K562 (cell line): ENCODE data around the gene SIRPD. TPM values are rescaled to one million over a fixed set of nuclear protein-coding genes. Genes with fewer than 3 reads are reported as not detected.

Experiments used
- CBX2 ChIP-seq: fragments of 200-600 bp; sonication (generic); IDR thresholded peaks from one replicate; pipeline ENCODE4 v1.6.1; 2012; ENCODE audit warnings: mild to moderate bottlenecking, low read length, inconsistent platforms; ENCODE audit not compliant: insufficient read depth, poor library complexity, severe bottlenecking
- GATAD2B ChIP-seq: fragments of 450-650 bp; IDR thresholded peaks from 2 replicates; pipeline ENCODE4 v1.6.1; 2017; ENCODE audit warnings: mild to moderate bottlenecking, borderline replicate concordance
- HDAC1 ChIP-seq, 2 experiments: fragments of 450-650 bp; IDR thresholded peaks; 2 replicates each; pipeline ENCODE4 v1.6.1; 2016 to 2017; ENCODE audit warnings: inconsistent platforms in 1 of 2, mild to moderate bottlenecking in 1 of 2, moderate library complexity in 1 of 2
- HDAC3 ChIP-seq: fragments of 450-650 bp; IDR thresholded peaks from 2 replicates; pipeline ENCODE4 v1.6.1; 2018; ENCODE audit warnings: borderline replicate concordance, mild to moderate bottlenecking, moderate library complexity; ENCODE audit not compliant: partially characterized antibody
- IRF2 ChIP-seq: sonication (generic); formaldehyde crosslinking; IDR thresholded peaks from 2 replicates; pipeline ENCODE4 v1.8.1; 2022; ENCODE audit warnings: mild to moderate bottlenecking, missing genetic modification reagents
- PHF20 ChIP-seq: fragments of 450-650 bp; IDR thresholded peaks from 2 replicates; pipeline ENCODE4 v1.6.1; 2018; ENCODE audit not compliant: partially characterized antibody
- RAD21 ChIP-seq, 2 experiments: fragments of 250-450 bp in 1 of 2; fragments of 450-650 bp in 1 of 2; sonication (Bioruptor Pico) in 1 of 2; formaldehyde crosslinking in 1 of 2; IDR thresholded peaks in 1 of 2; conservative IDR thresholded peaks in 1 of 2; 2 replicates each; pipeline versions ENCODE4 v1.4.0 to v1.8.0; 2020 to 2022; ENCODE audit warnings: mild to moderate bottlenecking in 2 of 2, moderate library complexity in 1 of 2
- ZC3H8 ChIP-seq: fragments of 450-650 bp; IDR thresholded peaks from 2 replicates; pipeline ENCODE4 v1.6.1; 2017
- ZNF778 ChIP-seq: fragments of 450-650 bp; formaldehyde crosslinking; IDR thresholded peaks from 2 replicates; pipeline ENCODE4 v1.4.0; 2020; ENCODE audit warnings: mild to moderate bottlenecking, moderate library complexity
- polyA plus RNA-seq, 8 experiments: library from polyadenylated mRNA; depleted of rRNA in 4 of 8; stranded (reverse) in 5 of 8; unstranded in 3 of 8; fragments of >200 nt; fragmentation: Nextera tagmentation in 2 of 8; fragmentation: Illumina TruSeq in 1 of 8; extraction: Ambion mirVana in 2 of 8; extraction: Trizol in 1 of 8; gene quantifications; 2 replicates each; pipeline versions ENCODE4 v1.2.1 to v1.2.3, GENCODE V29; 2011 to 2014; ENCODE audit warnings: inconsistent platforms in 1 of 8, missing spikeins in 1 of 8
- total RNA-seq, 7 experiments: library from RNA; depleted of rRNA in 6 of 7; stranded (reverse); fragments of >200 nt in 6 of 7; fragmentation: Illumina TruSeq in 2 of 7; extraction: Trizol in 2 of 7; gene quantifications; 2 replicates each; pipeline versions ENCODE4 v1.2.1 to v1.2.3, GENCODE V29; 2011 to 2021; ENCODE audit warnings: low replicate concordance in 1 of 7
- TF ChIP-seq, protein P1 (sequence below): fragments of 250-450 bp; sonication (Bioruptor Pico); IDR thresholded peaks from 2 replicates; pipeline ENCODE4 v1.4.0; 2020; ENCODE audit warnings: borderline replicate concordance
- TF ChIP-seq, protein P2 (sequence below): IDR thresholded peaks from 2 replicates; pipeline ENCODE4 v1.6.1; 2014; ENCODE audit warnings: antibody characterized with exemption
- TF ChIP-seq, protein P3 (sequence below), 3 experiments: IDR thresholded peaks in 2 of 3; conservative IDR thresholded peaks in 1 of 3; 2 replicates each; pipeline ENCODE4 v1.5.1; 2011 to 2012; ENCODE audit warnings: low read length in 3 of 3, mild to moderate bottlenecking in 3 of 3, control low read depth in 2 of 3, improper control_type of control experiment in 1 of 3, inconsistent platforms in 1 of 3, low read depth in 1 of 3, mixed read lengths in 1 of 3, moderate library complexity in 1 of 3; ENCODE audit not compliant: insufficient read depth in 2 of 3
- TF ChIP-seq, protein P4 (sequence below): fragments of 450-650 bp; formaldehyde crosslinking; IDR thresholded peaks from 2 replicates; pipeline ENCODE4 v1.4.0; 2020; ENCODE audit warnings: mild to moderate bottlenecking, moderate library complexity

The SIRPD gene
- total and polyA plus RNA-seq, 9 of the 15 experiments (the other 6 are each of a cell fraction or from before 2014, with no cell fraction given), result not detected

DNA sequence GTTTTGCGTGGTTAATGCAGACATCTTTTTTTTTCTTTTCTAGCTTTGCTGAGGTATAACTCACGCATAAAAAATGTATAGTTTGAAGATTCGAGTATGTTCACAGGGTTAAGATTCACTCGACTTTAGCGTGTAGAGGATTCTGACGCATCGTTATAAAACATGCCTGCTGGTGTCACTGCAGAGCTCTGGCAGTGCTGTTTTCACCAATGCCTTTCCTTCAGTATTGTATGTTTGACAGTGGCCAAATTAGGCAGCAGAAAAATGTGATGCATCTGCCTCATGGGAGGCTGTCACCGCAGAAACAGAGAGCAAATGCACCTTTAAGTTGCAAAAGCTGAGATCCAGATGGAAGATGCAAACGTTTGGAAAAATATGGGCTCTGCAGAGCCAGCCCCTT lies 48.3 kb downstream of the SIRPD start (continued):
- TF ChIP-seq GATAD2B, result no peak
- TF ChIP-seq, protein P1, sequence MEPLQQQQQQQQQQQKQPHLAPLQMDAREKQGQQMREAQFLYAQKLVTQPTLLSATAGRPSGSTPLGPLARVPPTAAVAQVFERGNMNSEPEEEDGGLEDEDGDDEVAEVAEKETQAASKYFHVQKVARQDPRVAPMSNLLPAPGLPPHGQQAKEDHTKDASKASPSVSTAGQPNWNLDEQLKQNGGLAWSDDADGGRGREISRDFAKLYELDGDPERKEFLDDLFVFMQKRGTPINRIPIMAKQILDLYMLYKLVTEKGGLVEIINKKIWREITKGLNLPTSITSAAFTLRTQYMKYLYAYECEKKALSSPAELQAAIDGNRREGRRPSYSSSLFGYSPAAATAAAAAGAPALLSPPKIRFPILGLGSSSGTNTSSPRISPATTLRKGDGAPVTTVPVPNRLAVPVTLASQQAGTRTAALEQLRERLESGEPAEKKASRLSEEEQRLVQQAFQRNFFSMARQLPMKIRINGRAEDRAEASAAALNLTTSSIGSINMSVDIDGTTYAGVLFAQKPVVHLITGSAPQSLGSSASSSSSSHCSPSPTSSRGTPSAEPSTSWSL (CRISPR knock-in tag), result no peak
- TF ChIP-seq RAD21 (CRISPR knock-in tag; conservative IDR thresholded peaks at IDR 0.05 in 1 of 2, IDR thresholded peaks at IDR 0.05 in 1 of 2), result peak; percentile 37 to 51; a peak in 3 of 4 replicates
- TF ChIP-seq PHF20, result no peak
- no peak for TF ChIP-seq IRF2 (CRISPR knock-in tag)
- no peak for TF ChIP-seq HDAC1 (IDR thresholded peaks at IDR 0.05)
- TF ChIP-seq HDAC3, result no peak
- no peak for TF ChIP-seq ZNF778 (CRISPR knock-in tag)
- TF ChIP-seq, protein P2, sequence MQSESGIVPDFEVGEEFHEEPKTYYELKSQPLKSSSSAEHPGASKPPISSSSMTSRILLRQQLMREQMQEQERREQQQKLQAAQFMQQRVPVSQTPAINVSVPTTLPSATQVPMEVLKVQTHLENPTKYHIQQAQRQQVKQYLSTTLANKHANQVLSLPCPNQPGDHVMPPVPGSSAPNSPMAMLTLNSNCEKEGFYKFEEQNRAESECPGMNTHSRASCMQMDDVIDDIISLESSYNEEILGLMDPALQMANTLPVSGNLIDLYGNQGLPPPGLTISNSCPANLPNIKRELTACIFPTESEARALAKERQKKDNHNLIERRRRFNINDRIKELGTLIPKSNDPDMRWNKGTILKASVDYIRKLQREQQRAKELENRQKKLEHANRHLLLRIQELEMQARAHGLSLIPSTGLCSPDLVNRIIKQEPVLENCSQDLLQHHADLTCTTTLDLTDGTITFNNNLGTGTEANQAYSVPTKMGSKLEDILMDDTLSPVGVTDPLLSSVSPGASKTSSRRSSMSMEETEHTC, result no peak
- no peak for TF ChIP-seq CBX2
- TF ChIP-seq, protein P3, sequence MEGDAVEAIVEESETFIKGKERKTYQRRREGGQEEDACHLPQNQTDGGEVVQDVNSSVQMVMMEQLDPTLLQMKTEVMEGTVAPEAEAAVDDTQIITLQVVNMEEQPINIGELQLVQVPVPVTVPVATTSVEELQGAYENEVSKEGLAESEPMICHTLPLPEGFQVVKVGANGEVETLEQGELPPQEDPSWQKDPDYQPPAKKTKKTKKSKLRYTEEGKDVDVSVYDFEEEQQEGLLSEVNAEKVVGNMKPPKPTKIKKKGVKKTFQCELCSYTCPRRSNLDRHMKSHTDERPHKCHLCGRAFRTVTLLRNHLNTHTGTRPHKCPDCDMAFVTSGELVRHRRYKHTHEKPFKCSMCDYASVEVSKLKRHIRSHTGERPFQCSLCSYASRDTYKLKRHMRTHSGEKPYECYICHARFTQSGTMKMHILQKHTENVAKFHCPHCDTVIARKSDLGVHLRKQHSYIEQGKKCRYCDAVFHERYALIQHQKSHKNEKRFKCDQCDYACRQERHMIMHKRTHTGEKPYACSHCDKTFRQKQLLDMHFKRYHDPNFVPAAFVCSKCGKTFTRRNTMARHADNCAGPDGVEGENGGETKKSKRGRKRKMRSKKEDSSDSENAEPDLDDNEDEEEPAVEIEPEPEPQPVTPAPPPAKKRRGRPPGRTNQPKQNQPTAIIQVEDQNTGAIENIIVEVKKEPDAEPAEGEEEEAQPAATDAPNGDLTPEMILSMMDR (IDR thresholded peaks at IDR 0.05 in 2 of 3, conservative IDR thresholded peaks at IDR 0.05 in 1 of 3; ENCODE audit: insufficient read depth in 2 of 3, low read depth in 1 of 3, low read length in 3 of 3), result peak; percentile 39 to 53 (median 43); a peak in 4 of 6 replicates
- TF ChIP-seq ZC3H8, result no peak
- TF ChIP-seq, protein P4, sequence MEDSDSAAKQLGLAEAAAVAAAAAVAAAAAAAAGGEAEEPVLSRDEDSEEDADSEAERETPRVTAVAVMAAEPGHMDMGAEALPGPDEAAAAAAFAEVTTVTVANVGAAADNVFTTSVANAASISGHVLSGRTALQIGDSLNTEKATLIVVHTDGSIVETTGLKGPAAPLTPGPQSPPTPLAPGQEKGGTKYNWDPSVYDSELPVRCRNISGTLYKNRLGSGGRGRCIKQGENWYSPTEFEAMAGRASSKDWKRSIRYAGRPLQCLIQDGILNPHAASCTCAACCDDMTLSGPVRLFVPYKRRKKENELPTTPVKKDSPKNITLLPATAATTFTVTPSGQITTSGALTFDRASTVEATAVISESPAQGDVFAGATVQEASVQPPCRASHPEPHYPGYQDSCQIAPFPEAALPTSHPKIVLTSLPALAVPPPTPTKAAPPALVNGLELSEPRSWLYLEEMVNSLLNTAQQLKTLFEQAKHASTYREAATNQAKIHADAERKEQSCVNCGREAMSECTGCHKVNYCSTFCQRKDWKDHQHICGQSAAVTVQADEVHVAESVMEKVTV (CRISPR knock-in tag), result no peak
